ENCODE results near the gene PSMC4.
"Not testable (repeated sequence)": the region's sequence is repeated elsewhere in the genome, so short reads cannot be mapped to it uniquely, and the experiment has no call there.

The PSMC4 gene

GRCh38 chr19:39949026-39949747 is 21.8 kb upstream of the PSMC4 start:
- FAIRE-seq, result no peak

DNA sequence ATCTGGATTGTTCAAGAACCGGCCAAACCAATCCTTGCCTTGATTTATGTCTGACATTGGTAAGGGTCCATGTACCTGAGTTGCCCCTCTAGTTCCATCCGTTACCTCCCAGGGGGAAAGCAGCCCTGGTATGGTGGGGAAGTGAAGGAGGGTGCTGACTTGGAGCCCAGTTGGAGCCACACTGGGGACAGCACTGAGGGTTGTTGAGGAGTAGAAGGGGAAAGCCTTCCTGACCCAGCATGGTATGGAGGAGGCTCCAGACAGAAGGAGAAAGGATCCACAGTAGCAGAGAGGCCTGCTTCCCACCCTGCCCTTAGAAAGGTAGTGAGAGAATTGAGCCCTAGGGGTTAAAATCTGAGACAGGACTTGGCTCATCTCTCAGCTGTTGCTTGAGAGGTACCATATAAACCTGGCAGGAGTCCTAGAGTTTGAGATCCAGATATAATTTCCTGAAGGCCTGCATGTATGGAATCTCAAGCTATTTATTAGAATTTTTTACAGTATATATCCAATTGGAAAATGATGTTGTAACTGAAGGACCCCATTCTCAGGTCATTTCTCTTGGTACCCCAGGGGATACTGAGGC is 19.8 kb upstream of the PSMC4 start:
- no peak for FAIRE-seq

DNA sequence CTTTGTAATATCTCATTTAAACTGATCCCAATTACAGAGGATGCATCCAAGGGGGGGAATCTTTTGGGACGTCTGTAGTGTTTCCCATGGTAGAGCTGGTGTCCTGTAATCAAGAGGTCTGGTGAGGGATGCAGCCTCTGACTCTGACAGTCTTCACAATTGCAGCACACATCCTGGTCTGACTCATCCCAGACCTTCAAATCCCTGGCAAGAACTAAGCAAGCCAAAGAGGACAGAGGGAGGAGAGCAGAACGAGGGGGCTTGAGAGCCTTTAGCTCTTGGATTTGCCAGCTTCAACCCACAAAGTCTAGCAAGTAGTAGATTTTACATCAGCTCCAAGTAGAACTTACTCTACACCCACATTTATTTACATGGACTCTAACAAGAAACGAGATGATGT is 19.3 kb upstream of the PSMC4 start:
- no peak for FAIRE-seq

- no peak for FAIRE-seq
These were observed 17.1 kb upstream of the PSMC4 start for GRCh38 chr19:39953915-39954314.

GRCh38 chr19:39957886-39958285 is 13.1 kb upstream of the PSMC4 start:
- not testable (repeated sequence) for FAIRE-seq

DNA sequence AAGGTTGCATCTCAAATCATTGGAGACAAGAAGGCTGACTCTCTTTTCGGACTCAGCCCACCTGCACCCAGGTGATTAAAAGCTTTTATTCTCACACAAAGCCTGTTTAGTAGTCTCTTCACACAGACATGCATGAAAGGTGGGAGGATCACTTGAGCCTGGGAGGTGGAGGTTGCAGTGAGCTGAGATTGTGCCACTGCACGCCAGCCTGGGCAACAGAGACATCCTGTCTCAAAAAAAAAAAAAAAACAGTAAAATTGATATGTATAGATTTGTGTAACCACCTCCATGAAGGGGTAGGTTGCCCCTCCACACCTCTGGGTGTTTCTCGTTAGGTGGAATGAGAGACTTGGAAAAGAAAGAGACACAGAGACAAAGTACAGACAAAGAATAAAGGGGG is 12.0 kb upstream of the PSMC4 start:
- not testable (repeated sequence) for FAIRE-seq

GRCh38 chr19:39959407-39959806 is 11.6 kb upstream of the PSMC4 start:
- not testable (repeated sequence) for FAIRE-seq

DNA sequence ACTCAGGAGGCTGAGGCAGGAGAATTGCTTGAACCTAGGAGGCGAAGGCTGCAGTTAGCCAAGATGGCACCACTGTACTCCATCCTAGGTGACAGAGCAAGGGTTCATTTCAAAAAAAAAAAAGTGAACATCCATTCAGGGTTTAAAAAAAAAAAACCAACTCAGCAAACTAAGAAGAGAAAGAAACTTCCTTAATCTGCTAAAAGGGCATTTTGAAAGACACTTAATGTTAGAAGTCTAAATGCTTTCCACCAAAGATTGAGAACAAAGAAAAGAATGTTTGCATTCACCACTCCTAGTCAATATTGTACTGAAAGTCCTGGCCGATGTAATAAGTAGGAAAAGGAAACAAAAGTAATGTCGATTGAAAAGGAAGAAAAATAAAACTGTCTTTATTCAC is 7.1 kb upstream of the PSMC4 start:
- no peak for FAIRE-seq

- FAIRE-seq, result no peak
These were observed 4.3 kb upstream of the PSMC4 start for GRCh38 chr19:39966617-39967016.

- FAIRE-seq, result no peak
These were observed 3.4 kb upstream of the PSMC4 start for GRCh38 chr19:39967561-39967960.

DNA sequence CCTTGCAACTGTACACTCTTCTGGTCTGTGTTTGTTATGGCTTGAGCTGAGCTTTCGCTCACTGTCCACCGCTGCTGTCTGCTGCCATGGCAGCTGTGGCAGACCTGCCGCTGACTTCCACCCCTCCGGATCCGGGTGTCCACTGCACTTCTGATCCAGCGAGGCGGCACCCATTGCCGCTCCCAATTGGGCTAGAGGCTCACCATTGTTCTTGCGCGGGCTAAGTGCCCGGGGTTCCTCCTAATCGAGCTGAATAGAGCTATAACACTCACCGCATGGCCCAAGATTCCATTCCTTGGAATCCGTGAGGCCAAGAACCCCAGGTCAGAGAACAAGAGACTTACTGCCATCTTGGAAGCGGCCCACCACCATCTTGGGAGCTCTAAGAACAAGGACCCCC is 2.2 kb upstream of the PSMC4 start:
- FAIRE-seq, result no peak

DNA sequence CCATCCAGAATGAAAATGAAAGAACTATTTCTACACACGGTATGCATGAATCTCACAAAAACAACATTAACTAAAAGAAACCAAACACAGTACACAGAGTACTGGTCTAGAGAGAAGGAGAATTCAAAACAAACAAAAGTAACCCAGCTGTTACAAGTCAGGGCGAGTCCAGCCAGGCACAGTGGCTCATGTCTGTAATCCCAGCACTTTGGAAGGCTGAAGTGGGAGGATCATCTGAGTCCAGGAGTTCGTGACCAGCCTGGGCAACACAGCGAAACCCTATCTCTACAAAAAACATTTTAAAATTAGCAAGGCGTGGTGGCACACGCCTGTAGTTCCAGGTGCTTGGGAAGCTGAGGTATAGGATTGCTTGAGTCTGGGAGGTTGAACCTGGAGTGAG is 1.7 kb upstream of the PSMC4 start:
- no peak for FAIRE-seq

DNA sequence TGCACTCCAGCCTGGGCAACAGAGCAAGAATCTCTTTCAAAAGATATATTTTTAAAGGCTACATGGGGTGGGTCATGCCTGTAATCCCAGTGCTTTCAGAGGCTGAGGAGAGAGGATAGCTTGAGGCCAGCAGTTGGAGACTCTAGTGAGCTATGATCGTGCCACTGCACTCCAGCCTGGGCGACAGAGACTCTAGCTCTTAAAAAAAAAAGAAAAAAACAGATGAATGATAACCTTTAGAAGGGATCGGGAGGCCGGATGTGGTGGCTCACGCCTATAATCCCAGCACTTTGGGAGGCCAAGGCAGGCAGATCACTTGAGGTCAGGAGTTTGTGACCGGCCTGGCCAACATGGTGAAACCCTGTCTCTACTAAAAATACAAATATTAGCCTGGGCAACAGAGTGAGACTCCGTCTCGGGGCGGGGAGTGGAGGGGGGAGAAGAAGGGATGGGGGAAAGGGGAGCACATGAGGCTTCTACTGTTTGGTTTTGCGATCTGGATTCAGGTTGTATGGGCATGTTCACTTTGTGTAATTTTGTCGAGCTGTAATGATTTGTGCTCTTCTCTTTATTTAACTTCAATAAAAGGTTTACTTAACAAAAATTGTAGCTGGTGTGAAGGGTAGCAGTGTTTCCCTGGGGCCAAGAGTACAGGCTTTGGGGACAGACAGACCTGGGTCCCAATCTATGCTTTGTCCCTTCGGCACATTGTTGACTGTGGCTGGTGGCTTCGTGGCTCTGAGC is 1.1 kb upstream of the PSMC4 start:
- no peak for FAIRE-seq

DNA sequence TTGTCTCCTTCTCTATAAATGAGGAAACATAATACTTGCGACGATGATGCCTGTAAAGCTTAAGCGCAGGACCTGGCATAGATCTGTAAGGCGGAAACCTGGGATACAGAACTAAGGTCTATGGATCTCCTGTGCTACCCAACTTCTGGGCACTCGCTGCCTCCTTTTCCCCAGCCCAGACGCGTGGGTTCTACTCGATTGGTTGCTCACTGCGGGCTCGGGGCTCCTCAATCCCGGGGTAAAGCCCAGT is 615 bp upstream of the PSMC4 start:
- FAIRE-seq, result no peak

- no peak for FAIRE-seq
These were observed 543 bp downstream of the PSMC4 start for GRCh38 chr19:39971380-39972035.

- no peak for FAIRE-seq
These were observed 3.6 kb downstream of the PSMC4 start for GRCh38 chr19:39974377-39975155.

- no peak for FAIRE-seq
These were observed 11.9 kb downstream of the PSMC4 start for GRCh38 chr19:39982883-39983282.

- no peak for FAIRE-seq
These were observed 12.8 kb downstream of the PSMC4 start for GRCh38 chr19:39983695-39984300.

DNA sequence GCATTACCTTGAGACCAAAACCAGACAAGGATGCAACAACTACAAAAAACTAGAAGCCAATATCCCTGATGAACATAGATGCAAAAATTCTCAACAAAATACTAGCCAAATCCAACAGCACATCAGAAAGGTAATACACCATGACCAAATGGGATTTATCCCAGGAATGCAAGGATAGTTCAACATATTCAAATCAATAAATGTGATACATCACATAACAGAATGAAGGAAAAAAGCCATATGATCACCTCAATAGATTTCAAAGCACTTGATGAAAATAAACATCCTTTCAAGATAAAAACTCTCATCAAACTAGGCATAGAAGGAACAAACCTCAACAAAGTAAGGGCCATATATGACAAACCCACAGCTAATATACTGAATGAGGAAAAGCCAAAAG is 15.7 kb downstream of the PSMC4 start:
- no peak for FAIRE-seq

DNA sequence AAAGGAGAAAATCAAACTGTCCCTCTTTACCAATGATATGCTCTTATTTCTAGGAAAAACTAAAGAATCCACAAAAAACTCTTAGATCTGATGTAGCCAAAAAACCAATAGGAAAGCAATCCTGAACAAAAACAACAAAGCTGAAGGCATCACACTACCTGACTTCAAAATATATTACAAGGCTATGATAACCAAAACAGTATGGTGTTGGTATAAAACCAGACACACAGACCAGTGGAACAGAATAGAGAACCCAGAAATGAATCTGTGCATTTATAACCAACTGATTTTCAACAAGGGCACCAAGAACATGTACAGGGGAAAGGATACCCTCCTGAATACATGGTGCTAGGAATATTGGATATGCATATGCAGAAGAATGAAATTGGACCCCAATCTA is 16.2 kb downstream of the PSMC4 start:
- no peak for FAIRE-seq

GRCh38 chr19:39987596-39987995 is 16.6 kb downstream of the PSMC4 start:
- no peak for FAIRE-seq

- FAIRE-seq, result no peak
These were observed 22.6 kb downstream of the PSMC4 start for GRCh38 chr19:39993605-39994004.

- FAIRE-seq, result no peak
These were observed 23.4 kb downstream of the PSMC4 start for GRCh38 chr19:39994361-39994760.
